ENCODE data around the gene PDS5A. TPM values are rescaled to one million over a fixed set of nuclear protein-coding genes. Genes with fewer than 3 reads are reported as not detected.
"Not testable (repeated sequence)": the region's sequence is repeated elsewhere in the genome, so short reads cannot be mapped to it uniquely, and the experiment has no call there.

Gene PDS5A, protein sequence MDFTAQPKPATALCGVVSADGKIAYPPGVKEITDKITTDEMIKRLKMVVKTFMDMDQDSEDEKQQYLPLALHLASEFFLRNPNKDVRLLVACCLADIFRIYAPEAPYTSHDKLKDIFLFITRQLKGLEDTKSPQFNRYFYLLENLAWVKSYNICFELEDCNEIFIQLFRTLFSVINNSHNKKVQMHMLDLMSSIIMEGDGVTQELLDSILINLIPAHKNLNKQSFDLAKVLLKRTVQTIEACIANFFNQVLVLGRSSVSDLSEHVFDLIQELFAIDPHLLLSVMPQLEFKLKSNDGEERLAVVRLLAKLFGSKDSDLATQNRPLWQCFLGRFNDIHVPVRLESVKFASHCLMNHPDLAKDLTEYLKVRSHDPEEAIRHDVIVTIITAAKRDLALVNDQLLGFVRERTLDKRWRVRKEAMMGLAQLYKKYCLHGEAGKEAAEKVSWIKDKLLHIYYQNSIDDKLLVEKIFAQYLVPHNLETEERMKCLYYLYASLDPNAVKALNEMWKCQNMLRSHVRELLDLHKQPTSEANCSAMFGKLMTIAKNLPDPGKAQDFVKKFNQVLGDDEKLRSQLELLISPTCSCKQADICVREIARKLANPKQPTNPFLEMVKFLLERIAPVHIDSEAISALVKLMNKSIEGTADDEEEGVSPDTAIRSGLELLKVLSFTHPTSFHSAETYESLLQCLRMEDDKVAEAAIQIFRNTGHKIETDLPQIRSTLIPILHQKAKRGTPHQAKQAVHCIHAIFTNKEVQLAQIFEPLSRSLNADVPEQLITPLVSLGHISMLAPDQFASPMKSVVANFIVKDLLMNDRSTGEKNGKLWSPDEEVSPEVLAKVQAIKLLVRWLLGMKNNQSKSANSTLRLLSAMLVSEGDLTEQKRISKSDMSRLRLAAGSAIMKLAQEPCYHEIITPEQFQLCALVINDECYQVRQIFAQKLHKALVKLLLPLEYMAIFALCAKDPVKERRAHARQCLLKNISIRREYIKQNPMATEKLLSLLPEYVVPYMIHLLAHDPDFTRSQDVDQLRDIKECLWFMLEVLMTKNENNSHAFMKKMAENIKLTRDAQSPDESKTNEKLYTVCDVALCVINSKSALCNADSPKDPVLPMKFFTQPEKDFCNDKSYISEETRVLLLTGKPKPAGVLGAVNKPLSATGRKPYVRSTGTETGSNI (N-terminal part only)
- total RNA-seq (2014; rRNA removed; shearing (Covaris generic)) = 37.1 and 51.1 TPM in 2 replicates

DNA sequence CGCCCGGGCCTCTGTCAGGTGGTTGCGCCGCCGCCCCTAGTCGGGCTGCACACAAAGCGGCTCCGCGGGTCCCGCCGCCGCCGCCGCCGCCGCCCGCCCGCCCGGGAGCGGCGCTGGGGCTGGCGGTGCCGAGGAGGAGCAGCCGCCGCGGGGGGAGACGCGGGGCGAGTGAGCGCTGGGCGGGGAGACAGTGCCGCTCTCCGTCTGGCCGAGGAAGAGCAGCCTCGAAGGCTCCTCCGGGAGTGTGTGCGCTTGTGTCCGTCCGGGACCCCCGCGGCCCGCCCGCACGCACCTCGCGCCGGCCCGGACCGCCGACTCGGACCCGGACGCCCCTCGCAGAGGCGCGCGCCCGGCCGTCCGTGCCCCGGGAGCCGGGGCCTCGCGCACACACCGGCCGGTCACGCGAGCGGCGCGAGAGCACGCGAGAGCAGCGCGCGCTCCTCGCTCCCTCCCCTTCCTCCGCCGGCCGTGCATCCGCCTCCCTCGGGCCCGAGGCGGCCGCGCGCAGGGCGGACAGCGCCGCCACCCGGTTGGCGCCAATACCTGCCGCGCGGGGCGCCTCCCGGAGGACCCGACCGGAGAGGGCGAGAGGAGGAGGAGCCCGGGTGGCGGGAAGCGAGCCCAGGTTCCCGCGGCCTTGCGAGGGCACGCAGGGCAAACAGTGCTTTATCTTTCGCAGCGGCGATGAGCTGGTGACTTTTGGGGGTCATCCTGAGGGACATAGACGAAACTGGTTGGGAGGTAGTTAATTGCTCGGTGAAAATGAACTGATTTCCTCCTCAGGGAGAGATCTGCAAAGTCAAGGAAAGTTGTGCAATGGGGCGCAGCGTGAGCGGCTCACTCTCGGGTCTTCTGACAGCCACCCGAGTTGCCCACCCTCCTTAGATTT, at the start of gene PDS5A:
Gene PDS5A (minus strand): TSS at position 423 of the 889 bp plus-strand sequence. CDS start 1,334 bp downstream, outside the sequence.
- peak; percentile 86 for DNase-seq (ENCODE audit: low read depth)

DNA sequence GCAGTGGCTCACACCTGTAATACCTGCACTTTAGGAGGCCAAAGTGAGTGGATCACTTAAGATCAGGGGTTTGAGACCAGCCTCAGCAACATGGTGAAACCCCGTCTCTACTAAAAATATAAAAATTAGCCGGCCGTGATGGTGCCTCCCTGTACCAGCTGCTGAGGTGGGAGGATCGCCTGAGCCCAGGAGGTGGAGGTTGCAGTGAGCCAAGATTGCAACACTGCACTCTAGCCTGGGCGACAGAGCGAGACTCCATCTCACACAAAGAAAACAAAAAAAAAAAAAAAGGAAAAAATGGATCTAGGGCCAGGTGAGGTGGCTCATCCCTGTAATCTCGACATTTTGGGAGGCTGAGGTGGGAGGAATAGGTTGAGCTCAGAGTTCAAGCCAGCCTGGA, 46.3 kb upstream of the PDS5A start:
- DNase-seq (ENCODE audit: low read depth) = not testable (repeated sequence)

DNA sequence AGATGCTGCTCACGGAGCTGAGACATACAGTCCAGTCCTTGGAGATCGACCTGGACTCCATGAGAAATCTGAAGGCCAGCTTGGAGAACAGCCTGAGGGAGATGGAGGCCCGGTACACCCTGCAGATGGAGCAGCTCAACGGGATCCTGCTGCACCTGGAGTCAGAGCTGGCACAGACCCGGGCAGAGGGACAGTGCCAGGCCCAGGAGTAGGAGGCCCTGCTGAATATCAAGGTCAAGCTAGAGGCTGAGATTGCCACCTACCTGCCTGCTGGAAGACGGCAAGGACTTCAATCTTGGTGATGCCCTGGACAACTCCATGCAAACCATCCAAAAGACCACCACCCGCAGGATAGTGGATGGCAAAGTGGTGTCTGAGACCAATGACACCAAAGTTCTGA, 43.4 kb upstream of the PDS5A start:
- not testable (repeated sequence) for DNase-seq (ENCODE audit: low read depth)

DNA sequence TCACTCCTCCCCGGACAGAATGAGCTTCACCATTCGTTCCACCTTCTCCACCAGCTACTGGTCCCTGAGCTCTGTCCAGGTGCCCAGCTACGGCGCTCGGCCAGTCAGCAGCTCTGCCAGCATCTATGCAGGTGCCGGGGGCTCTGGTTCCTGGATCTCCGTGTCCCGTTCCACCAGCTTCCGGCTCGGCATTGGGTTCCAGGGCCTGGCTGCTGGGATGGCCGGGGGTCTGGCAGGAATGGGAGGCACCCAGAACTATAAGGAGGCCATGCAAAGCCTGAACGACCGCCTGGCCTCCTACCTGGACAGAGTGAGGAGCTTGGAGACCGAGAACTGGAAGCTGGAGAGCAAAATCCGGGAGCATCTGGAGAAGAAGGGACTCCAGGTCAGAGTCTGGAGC, 42.5 kb upstream of the PDS5A start:
- no peak for DNase-seq (ENCODE audit: low read depth)

DNA sequence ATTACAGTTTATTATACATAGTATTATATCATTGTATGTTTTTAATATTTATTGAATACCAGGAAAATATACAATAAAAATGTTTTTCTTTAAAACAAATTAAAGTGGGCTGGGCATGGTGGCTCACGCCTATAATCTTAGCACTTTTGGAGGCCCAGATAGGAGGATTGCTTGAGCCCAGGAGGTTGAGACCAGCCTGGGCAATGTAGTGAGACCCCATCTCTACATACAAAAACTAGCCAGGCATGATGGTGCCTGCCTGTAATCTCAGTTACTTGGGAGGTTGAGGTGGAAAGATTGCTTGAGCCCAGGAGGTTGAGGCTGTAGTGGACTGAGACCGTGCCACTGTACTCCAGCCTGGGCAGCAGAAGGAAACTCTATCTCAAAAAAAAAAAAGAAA, 38.3 kb upstream of the PDS5A start:
- no peak for DNase-seq (ENCODE audit: low read depth)

DNA sequence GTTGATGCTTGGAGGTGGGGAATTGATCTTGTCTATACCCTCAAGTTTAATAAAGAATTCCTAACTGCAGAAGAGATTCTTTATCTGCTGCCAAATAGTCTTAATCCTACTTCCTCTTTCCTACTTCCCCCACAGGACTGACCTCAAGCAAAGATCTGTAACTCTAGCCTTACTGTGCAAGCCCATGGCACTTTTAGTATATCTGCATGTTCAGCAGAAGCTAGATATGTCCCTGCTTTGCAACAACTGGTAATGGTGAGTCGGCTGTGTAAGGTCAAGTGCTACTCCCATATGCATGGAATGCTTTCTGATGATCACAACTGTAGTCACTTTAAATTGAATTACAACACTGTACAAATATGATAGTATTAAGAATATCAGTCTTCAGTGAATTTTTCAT, 26.3 kb upstream of the PDS5A start:
- DNase-seq (ENCODE audit: low read depth) = peak; percentile 22

DNA sequence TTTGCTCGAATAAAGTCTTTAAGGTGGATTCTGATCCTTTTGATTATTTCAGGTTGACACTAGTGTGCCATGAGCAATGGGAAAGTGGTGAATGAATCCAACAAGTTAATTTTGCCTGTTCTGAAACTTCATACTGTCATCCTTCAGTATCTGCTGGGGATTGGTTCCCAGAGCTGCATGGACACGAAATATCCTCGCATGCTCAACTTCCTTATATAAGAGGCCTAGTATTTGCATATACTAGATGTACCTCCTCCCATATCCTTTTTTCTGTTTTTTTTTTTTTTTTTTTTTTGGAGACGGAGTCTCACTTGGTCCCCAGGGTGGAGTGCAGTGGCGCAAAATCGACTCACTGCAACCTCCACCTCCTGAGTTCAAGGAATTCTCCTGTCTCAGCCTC, 23.0 kb upstream of the PDS5A start:
- no peak for DNase-seq (ENCODE audit: low read depth)

DNA sequence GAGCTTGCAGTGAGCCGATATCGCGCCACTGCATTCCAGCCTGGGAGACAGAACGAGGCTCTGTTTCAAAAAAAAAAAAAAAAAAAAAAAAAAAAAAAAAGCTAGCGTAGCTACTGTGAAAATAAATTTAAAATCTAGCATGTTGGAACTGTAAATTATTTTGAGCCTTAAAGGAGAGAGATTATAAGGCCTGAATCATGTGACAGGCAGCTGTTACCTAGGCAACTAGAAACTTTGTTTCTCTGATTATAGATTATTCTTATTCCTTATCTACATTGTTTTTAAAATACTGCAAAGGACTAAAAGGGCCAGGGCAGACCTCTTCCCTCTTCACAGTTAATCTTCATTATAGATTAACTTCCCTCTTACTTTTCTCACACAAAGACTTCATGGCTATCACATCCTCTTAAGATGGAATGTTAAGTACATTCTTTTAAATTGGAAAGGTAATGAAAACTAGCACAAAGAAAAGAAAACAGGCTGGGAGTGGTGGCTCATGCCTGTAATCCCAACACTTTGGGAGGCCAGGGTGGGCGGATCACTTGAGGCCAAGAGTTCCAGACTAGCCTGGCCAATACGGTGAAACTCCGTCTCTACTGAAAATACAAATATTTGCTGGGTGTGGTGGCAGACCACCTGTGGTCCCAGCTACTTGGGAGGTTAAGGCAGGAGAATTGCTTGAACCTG, 21.1 kb upstream of the PDS5A start:
- DNase-seq (ENCODE audit: low read depth) = no peak

DNA sequence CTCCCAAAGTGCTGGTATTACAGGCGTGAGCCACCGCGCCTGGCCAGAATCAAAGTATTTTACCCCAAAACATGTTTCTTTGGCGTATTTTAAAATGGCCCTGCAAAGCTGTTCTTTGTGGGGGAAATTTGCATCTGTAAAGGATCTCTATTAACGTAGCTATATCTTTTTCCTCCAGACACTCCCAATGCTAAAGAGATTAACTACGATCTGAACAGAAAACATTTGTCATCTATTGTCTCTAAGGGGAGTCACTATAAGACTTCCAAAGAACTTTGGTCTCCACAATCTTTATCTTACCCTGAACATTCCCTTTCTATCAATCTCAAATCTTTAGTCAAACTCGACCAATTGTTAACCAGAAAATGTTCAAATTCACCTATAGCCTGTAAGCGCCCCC, 19.1 kb upstream of the PDS5A start:
- DNase-seq (ENCODE audit: low read depth) = no peak

DNA sequence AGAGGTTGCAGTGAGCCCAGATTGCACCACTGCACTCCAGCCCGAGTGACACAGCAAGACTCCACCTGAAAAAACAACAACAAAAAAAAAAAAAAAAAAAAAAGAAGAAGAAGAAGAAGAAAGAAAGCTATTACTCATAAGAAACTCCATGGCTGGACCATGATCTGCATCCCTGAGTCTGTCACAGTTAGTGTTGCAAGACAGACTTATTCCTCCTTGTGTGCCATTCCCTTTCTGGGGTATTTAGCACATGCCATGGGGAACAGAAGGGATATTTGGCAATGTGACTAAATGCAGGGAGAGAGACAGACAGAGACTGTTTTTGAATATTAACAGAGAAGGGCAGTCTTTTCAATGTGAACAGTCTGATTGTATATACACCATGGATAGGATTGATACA, 16.7 kb upstream of the PDS5A start:
- DNase-seq (ENCODE audit: low read depth) = no peak

DNA sequence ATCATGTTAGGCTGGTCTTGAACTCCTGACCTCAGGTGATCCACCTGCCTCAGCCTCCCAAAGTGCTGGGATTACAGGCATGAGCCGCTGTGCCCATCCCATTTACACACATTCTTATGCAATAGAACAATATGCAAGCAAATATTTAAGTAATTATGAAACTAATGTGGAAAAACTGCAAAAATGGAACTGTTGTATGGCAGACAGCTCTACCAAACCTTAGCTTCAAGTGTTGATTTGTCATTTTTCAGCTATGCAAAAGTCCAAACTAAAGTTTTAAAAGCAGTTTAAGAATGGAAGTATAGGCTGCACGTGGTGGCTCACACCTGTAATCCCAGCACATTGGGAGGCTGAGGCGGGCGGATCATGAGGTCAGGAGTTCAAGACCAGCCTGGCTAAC, 11.7 kb upstream of the PDS5A start:
- not testable (repeated sequence) for DNase-seq (ENCODE audit: low read depth)

DNA sequence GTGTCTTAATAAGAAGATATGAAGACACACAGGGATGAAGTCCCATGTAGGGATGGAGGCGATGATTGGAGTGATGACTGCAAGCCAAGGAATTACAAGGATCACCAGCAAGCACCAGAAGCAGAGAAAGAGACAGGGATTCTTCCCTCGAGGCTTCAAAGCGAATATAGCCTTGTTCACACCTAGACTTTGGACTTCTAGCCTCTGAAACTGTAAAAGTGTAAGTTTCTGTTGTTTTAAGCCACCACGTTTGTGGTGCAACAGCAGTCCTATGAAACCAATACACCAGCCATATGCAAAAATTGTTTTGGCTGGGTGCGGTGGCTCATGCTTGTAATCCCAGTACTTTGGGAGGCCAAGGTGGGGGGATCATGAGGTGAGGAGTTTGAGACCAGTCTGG, 9.8 kb upstream of the PDS5A start:
- DNase-seq (ENCODE audit: low read depth) = no peak

DNA sequence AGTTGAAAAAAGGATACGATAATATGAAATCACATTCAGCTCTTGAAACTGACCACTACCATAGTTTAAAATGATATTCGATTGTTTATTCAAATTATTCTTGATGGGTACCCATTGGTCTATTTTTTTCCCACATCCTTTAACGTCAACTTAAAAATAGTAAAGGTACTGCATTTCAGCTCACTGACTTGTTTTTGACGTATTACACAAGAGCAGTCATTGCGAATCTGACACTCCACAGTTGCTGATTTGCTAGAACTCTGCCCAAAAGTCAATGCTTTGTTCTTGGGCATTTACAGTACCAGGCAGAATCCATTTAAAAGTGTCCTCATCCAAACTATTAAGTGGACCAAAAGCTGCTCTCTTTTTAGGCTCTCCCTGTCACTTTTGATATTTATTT, 1.2 kb upstream of the PDS5A start:
- DNase-seq (ENCODE audit: low read depth) = no peak

DNA sequence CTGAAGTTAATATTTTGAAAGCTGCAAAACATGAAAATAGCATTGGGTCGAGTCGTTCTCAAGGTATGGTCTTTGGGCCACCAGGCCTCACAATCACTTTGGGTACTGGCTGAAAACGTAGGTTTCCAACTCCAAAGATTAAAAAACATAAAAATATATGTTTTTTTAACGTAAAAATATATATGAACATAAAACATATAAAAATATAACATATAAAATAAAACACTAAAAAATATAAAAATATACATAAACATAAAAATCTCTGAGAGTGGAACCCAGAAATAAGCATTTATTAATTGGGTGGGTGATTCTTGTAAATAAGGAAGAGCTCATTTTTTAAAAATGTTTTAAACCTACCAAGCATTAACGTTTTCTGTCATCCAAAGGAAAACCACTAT, 666 bp upstream of the PDS5A start:
- DNase-seq (ENCODE audit: low read depth) = no peak

DNA sequence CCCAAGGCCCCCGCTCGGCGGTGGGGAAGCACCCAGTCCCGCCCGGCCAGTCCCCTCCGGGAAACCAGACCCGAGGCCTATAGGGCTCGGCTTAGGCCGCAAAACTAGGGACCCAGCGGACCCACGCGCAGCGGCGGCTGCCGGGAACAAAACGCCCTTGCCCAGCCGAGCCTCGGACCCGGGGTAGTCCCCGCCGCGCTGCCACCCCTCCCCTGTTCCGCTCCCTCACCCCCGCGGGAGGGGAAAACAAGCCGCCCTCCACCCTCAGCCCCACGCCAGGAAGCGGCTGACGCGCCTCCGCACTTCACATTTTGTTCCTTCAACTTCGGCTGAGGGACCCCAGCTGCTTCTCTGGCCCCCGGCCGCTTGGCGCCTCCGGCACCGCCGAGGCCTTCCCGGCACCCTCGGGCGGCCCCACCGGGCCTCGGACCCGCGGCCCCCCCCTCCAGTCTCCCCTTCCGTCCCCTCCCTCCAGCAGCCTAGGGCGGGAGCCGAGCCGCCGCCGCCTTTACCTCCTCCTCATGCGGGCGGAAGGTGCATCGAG, 694 bp downstream of the PDS5A start:
- peak; percentile 24 for DNase-seq (ENCODE audit: low read depth)

DNA sequence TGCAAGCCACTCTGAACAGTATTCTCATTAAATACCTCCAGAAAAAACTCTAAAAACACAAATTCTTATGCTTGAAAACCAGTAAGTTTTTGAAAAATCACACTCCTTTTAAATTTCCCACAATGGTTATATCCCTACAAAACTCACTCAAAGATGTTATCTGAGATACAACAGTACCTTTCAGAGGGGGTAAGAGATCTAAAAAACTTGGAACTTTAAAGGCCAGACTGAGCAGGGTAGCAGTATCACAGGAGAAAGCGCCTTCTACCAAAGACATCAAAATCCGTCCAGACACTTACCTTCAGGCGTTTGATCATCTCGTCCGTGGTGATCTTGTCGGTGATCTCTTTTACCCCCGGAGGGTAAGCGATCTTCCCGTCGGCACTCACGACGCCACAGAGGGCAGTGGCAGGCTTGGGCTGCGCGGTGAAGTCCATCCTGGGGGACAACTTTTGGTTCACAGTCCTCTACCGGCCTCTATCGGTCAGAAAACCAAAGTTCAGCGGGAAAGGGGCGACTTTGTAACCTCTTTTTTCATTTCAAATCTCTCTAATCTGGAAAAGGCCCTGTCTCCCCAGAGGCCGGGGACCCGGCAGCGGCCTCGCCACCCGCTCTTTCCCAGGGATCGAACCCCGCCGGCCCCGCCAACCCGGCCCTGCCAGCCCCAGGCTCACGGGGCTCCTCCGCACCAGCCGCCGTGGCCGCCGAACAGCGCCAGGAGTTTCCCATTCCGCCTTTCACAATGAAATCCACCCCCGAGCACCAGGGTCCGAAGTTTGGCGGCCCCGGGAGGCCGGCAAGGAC, 1.4 kb downstream of the PDS5A start:
- DNase-seq (ENCODE audit: low read depth) = peak; percentile 83

DNA sequence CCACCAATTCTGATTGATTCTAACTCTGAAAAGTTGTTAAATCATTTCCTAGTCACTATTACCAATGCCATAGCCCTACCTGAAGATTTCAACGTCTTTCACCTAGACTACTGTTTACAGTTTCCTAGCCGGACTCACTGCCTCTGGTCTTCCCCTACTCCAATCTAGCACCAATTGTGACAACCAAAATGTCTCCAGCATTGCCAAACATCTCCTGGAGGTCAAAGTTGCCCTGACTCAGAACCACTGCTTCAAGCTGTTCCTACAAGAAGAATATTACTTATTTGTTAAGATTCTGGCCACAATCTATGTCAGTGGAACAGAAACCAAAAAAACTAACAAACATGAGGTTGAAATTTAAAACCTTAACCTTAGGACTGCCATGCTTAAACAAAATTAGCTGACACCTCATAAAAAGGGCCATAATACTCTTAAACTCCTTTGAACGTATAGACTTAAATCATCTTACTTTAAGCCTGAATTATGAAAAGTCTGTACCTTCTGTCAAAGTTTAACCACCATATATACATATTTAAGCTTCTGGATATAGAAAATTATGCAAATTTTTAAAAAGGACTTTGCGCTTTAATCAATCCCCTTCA, 2.1 kb downstream of the PDS5A start:
- DNase-seq (ENCODE audit: low read depth) = peak; percentile 42

DNA sequence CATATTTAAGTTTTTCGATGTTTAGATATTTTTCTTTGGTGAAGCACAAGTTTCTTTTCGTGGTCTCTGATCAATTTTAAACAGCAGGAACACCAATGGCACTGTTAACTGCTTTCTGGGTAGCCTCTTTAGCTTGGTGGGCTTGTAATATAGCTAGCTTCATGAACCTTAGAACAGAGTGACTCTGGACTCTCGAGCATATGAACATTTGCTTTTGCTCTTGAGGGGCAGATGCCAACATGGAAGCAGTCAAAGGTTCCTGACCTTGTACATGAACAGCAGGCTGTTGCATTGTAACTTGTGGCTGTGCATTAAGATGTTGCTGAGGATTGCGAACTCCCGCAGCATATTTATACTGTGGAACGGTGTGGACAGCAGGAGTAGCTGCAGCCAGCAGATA, 4.7 kb downstream of the PDS5A start:
- not testable (repeated sequence) for DNase-seq (ENCODE audit: low read depth)

All from M059J (cell line).